Measurements from ENCODE around the gene DPH7. TPM values are rescaled to one million over a fixed set of nuclear protein-coding genes. Genes with fewer than 3 reads are reported as not detected.

The DPH7 gene
- total RNA-seq, 6 experiments from 2014 or later: 9.2 to 17.8 (median 11.8) TPM

- H3K4me3 ChIP-seq: no peak overlapping the region
- ATAC-seq (no peak), DNase-seq (no peak)
- TF ChIP-seq CTCF (IDR thresholded peaks at IDR 0.05) (no peak), POLR2A (IDR thresholded peaks at IDR 0.05) (no peak)
- H3K27ac ChIP-seq: no peak overlapping the region
- H3K27me3 ChIP-seq: no peaks in the 10 kb centered on the region
- peaks cover 0 to 34% (median 14%) of the 10 kb centered on the region in 4 donors for H3K4me1 ChIP-seq
- H3K36me3 ChIP-seq: peaks cover 0 to 4% (median 1%) of the 10 kb centered on the region in 4 donors
- intact Hi-C loops (cut with DNase I): no loop called here
- no peaks in the 10 kb centered on the region for H3K9me3 ChIP-seq
- WGBS (ENCODE audit: insufficient coverage, low coverage, low lambda C conversion rate, missing lambda C conversion rate): 83% methylated on average over 6 of the region's 7 CpGs
Measured at GRCh38 chr9:137620581-137620980, 41.9 kb upstream of the DPH7 start.

GRCh38 chr9:137620048-137620405, 41.3 kb upstream of the DPH7 start:
- Histone ChIP-seq H3K27me3 (no peaks in the 10 kb centered on the region), H3K36me3 (peaks cover 0 to 10% (median 3%) of the 10 kb centered on the region in 4 donors), H3K4me1 (peaks cover 0 to 29% (median 14%) of the 10 kb centered on the region in 4 donors), H3K9me3 (no peaks in the 10 kb centered on the region), H3K4me3 (peak overlapping the region in 2 of 3 donors; percentile 77 to 81), H3K27ac (peak overlapping the region in 1 of 3 donors; percentile 52)
- DNase-seq (no peak), ATAC-seq (no peak)
- no peak for TF ChIP-seq CTCF (IDR thresholded peaks at IDR 0.05)
- TF ChIP-seq POLR2A (IDR thresholded peaks at IDR 0.05): no peak
- 33% methylated on average over 4 of the region's 4 CpGs for WGBS (ENCODE audit: insufficient coverage, low coverage, low lambda C conversion rate, missing lambda C conversion rate)
- intact Hi-C loops (cut with DNase I): no loop called here

- 2% methylated on average over 17 of the region's 58 CpGs for WGBS (ENCODE audit: insufficient coverage, low coverage, low lambda C conversion rate, missing lambda C conversion rate)
- DNase-seq (peak in 2 of 3 donors; percentile 48 to 63), ATAC-seq (peak; percentile 7 to 34 (median 19))
- peak overlapping the region; percentile 66 to 81 (median 77) for H3K4me3 ChIP-seq
- H3K36me3 ChIP-seq: peaks cover 0 to 16% (median 3%) of the 10 kb centered on the region in 4 donors
- H3K27me3 ChIP-seq: no peaks in the 10 kb centered on the region
- H3K4me1 ChIP-seq: peaks cover 0 to 29% (median 14%) of the 10 kb centered on the region in 4 donors
- intact Hi-C loops (cut with DNase I): no loop called here
- TF ChIP-seq CTCF (IDR thresholded peaks at IDR 0.05) (no peak), POLR2A (IDR thresholded peaks at IDR 0.05) (no peak)
- H3K27ac ChIP-seq: peak overlapping the region; percentile 40 to 77 (median 52)
- H3K9me3 ChIP-seq: no peaks in the 10 kb centered on the region
Measured at GRCh38 chr9:137619240-137620047, 40.7 kb upstream of the DPH7 start.

GRCh38 chr9:137618105-137619067, 39.7 kb upstream of the DPH7 start, which contains the start of gene EHMT1:
EHMT1 (plus strand) TSS chr9:137619005; CDS start chr9:137619029, 24 bp downstream.
- intact Hi-C loops (cut with DNase I): no loop called here
- H3K27me3 ChIP-seq: no peaks in the 10 kb centered on the region
- no peaks in the 10 kb centered on the region for H3K9me3 ChIP-seq
- peaks cover 0 to 29% (median 14%) of the 10 kb centered on the region in 4 donors for H3K4me1 ChIP-seq
- DNase-seq: peak; percentile 88 to 89 (median 88)
- H3K36me3 ChIP-seq: peaks cover 0 to 24% (median 3%) of the 10 kb centered on the region in 4 donors
- peak within 1 kb of the TSS; percentile 94 to 100 (median 94) for H3K4me3 ChIP-seq
- TF ChIP-seq POLR2A (IDR thresholded peaks at IDR 0.05) (peak; percentile 82), CTCF (IDR thresholded peaks at IDR 0.05) (no peak)
- 0% methylated on average over 11 of the region's 94 CpGs for WGBS (ENCODE audit: insufficient coverage, low coverage, low lambda C conversion rate, missing lambda C conversion rate)
- ATAC-seq: peak; percentile 69 to 87 (median 74)
- peak within 1 kb of the TSS; percentile 62 to 82 (median 77) for H3K27ac ChIP-seq
